ENCODE data around the gene KCNC2. TPM values are rescaled to one million over a fixed set of nuclear protein-coding genes. Genes with fewer than 3 reads are reported as not detected.

The KCNC2 gene
- total and polyA plus RNA-seq, 2 donors (not counting 3 experiments of a cell fraction or from before 2014, with no cell fraction given) = not detected

- Histone ChIP-seq H3K27ac (ENCODE audit: insufficient read depth, low read depth, low read length) (no peak overlapping the region), H2AFZ (ENCODE audit: low read depth, low read length) (no peak overlapping the region), H3K9me1 (replicated peaks; ENCODE audit: control insufficient read depth, extremely low read depth, insufficient read depth, low read length) (no peaks in the 10 kb centered on the region), H3K36me3 (ENCODE audit: control insufficient read depth in 2 of 2, extremely low read depth in 1 of 2, insufficient read depth in 2 of 2, low read length in 2 of 2) (no peaks in the 10 kb centered on the region), H3K9ac (replicated peaks; ENCODE audit: extremely low read depth, insufficient read depth, low read length) (no peak overlapping the region), H3K4me2 (ENCODE audit: insufficient read depth, low read length) (no peak overlapping the region), H3K4me1 (ENCODE audit: control insufficient read depth, extremely low read depth, insufficient read depth, low read length) (no peaks in the 10 kb centered on the region), H3K79me2 (ENCODE audit: control insufficient read depth, insufficient read depth, low read length) (no peaks in the 10 kb centered on the region), H3K9me3 (replicated peaks; ENCODE audit: control insufficient read depth, insufficient read depth, low read length) (no peaks in the 10 kb centered on the region), H3K27me3 (ENCODE audit: control insufficient read depth in 2 of 2, insufficient read depth in 2 of 2, low read length in 2 of 2) (no peaks in the 10 kb centered on the region), H4K20me1 (replicated peaks; ENCODE audit: control insufficient read depth, extremely low read depth, insufficient read depth, low read length) (no peaks in the 10 kb centered on the region), H3K4me3 (replicated peaks in 1 of 3; ENCODE audit: insufficient read depth in 1 of 3, low read depth in 1 of 3, low read length in 3 of 3) (no peak overlapping the region)
- DNase-seq (ENCODE audit: low read depth, low spot score) (no peak), FAIRE-seq (no peak)
- BruUV-seq (replicated peaks) = no TSS peak
- TF ChIP-seq MAX (IDR thresholded peaks at IDR 0.05; ENCODE audit: insufficient read depth, insufficient read length) (no peak), POLR2A (IDR thresholded peaks at IDR 0.05; ENCODE audit: low read depth, low read length) (no peak), FOS (IDR thresholded peaks at IDR 0.05; ENCODE audit: borderline replicate concordance, insufficient read depth, low read length) (no peak), POLR2AphosphoS5 (IDR thresholded peaks at IDR 0.05; ENCODE audit: insufficient read depth, low read depth, low read length) (no peak), GATA2 (IDR thresholded peaks at IDR 0.05; ENCODE audit: insufficient read depth, insufficient read length, low read depth, low read length) (no peak), JUN (IDR thresholded peaks at IDR 0.05; ENCODE audit: borderline replicate concordance, insufficient read depth, insufficient read length, low read depth) (no peak), MYC (IDR thresholded peaks at IDR 0.05; ENCODE audit: low read depth, low read length) (no peak)
- dilution Hi-C loops (cut with MboI; ENCODE audit: extremely low pct_ligation_motif_present, low sequenced_read_pairs) = no loop called here
- ChIA-PET CTCF (no interaction called here), POLR2A (no interaction called here)
- intact Hi-C loops (cut with micrococcal nuclease) = no loop called here
These were observed 78.8 kb downstream of the KCNC2 start for GRCh38 chr12:75130811-75131210.

- Histone ChIP-seq H3K9ac (replicated peaks; ENCODE audit: extremely low read depth, insufficient read depth, low read length) (no peak overlapping the region), H3K27me3 (ENCODE audit: control insufficient read depth in 2 of 2, insufficient read depth in 2 of 2, low read length in 2 of 2) (no peaks in the 10 kb centered on the region), H3K36me3 (ENCODE audit: control insufficient read depth in 2 of 2, extremely low read depth in 1 of 2, insufficient read depth in 2 of 2, low read length in 2 of 2) (no peaks in the 10 kb centered on the region), H2AFZ (ENCODE audit: low read depth, low read length) (no peak overlapping the region), H3K4me1 (ENCODE audit: control insufficient read depth, extremely low read depth, insufficient read depth, low read length) (no peaks in the 10 kb centered on the region), H3K9me1 (replicated peaks; ENCODE audit: control insufficient read depth, extremely low read depth, insufficient read depth, low read length) (no peaks in the 10 kb centered on the region), H3K27ac (ENCODE audit: insufficient read depth, low read depth, low read length) (no peak overlapping the region), H3K4me2 (ENCODE audit: insufficient read depth, low read length) (no peak overlapping the region), H4K20me1 (replicated peaks; ENCODE audit: control insufficient read depth, extremely low read depth, insufficient read depth, low read length) (no peaks in the 10 kb centered on the region), H3K4me3 (replicated peaks in 1 of 3; ENCODE audit: insufficient read depth in 1 of 3, low read depth in 1 of 3, low read length in 3 of 3) (no peak overlapping the region), H3K79me2 (ENCODE audit: control insufficient read depth, insufficient read depth, low read length) (no peaks in the 10 kb centered on the region), H3K9me3 (replicated peaks; ENCODE audit: control insufficient read depth, insufficient read depth, low read length) (no peaks in the 10 kb centered on the region)
- CTCF ChIA-PET = no interaction called here
- dilution Hi-C loops (cut with MboI; ENCODE audit: extremely low pct_ligation_motif_present, low sequenced_read_pairs) = no loop called here
- TF ChIP-seq GATA2 (IDR thresholded peaks at IDR 0.05; ENCODE audit: insufficient read depth, insufficient read length, low read depth, low read length) (no peak), EZH2 (IDR thresholded peaks at IDR 0.05; ENCODE audit: borderline replicate concordance, low read depth, low read length, severe bottlenecking) (no peak), MYC (IDR thresholded peaks at IDR 0.05; ENCODE audit: low read depth, low read length) (no peak), POLR2A (IDR thresholded peaks at IDR 0.05; ENCODE audit: low read depth, low read length) (no peak), MAX (IDR thresholded peaks at IDR 0.05; ENCODE audit: insufficient read depth, insufficient read length) (no peak)
- FAIRE-seq = no peak
- POLR2A ChIA-PET = no interaction called here
- intact Hi-C loops (cut with micrococcal nuclease) = no loop called here
- no TSS peak for BruUV-seq (replicated peaks)
- DNase-seq (ENCODE audit: low read depth, low spot score) = no peak
These were observed 80.4 kb downstream of the KCNC2 start for GRCh38 chr12:75129275-75129674.

Data from endothelial cell of umbilical vein (primary cell).